ENCODE data around the gene ZNF593OS.

ZNF593OS gene

DNA sequence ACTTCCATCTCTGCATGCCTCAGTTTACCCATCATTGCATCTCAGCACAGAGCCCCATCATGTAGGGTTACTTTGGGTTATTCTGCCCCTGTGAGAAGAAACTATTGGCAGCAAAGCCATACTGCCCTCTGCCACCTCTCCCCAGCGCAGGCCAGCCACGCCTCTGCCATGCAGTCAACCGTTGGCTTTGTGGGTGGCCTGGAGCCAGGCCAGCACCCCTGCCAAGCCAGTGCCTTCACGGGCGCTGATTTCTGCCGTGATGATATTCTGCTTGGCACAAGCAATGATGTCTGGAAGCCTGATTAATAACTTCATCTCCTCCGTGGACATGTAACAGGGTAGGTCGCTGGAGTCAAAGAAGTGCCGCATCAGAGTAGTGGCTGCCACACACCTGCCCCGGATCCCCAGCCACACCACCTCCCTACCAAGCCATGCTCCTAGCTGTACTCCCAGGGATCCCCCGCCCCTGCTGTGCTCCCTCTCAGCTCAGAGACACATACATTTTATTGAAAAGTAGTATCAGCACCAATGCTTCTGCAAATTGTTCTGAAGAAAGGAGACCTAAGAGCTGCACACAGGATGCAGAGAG is 47.4 kb upstream of the ZNF593OS start:
- Histone ChIP-seq H2AFZ (ENCODE audit: low read length) (no peak overlapping the region), H3K36me3 (replicated peaks in 1 of 2; ENCODE audit: control insufficient read depth in 2 of 2, insufficient read depth in 2 of 2, low read length in 2 of 2) (no peaks in the 10 kb centered on the region), H3K27ac (replicated peaks; ENCODE audit: low read length) (no peak overlapping the region), H3K9me3 (replicated peaks in 1 of 2; ENCODE audit: control insufficient read depth in 2 of 2, insufficient read depth in 1 of 2, low read depth in 1 of 2, low read length in 2 of 2) (no peaks in the 10 kb centered on the region), H3K4me2 (ENCODE audit: insufficient read depth, low read length, poor library complexity, severe bottlenecking) (no peak overlapping the region), H3K27me3 (ENCODE audit: control insufficient read depth in 3 of 3, insufficient read depth in 3 of 3, low read depth in 1 of 3, low read length in 3 of 3) (peaks cover 0 to 31% (median 0%) of the 10 kb centered on the region in 3 experiments), H2BK5ac (ENCODE audit: low read length) (no peak overlapping the region), H3K4me1 (ENCODE audit: control insufficient read depth in 2 of 2, insufficient read depth in 1 of 2, low read depth in 1 of 2, low read length in 2 of 2) (peaks cover 7% of the 10 kb centered on the region in 2 donors), H3K14ac (ENCODE audit: low read length) (no peak overlapping the region), H3K4me3 (ENCODE audit: low read length in 2 of 2) (no peak overlapping the region), H2AK5ac (ENCODE audit: low read depth, low read length) (no peak overlapping the region), H2BK120ac (ENCODE audit: low read depth, low read length) (no peak overlapping the region), H4K91ac (ENCODE audit: low read depth, low read length, poor library complexity) (no peak overlapping the region), H3K18ac (ENCODE audit: low read length) (no peak overlapping the region), H3K79me1 (ENCODE audit: low read depth, low read length) (no peaks in the 10 kb centered on the region), H3K23ac (ENCODE audit: low read depth, low read length, poor library complexity) (peak overlapping the region; percentile 10), H2BK12ac (ENCODE audit: low read length) (no peak overlapping the region), H2BK15ac (ENCODE audit: low read length) (no peak overlapping the region), H3K9ac (ENCODE audit: low read depth, low read length, poor library complexity) (no peak overlapping the region), H3K4ac (ENCODE audit: low read length) (no peak overlapping the region), H4K8ac (ENCODE audit: low read depth, low read length) (peak overlapping the region; percentile 17)
- DNase-seq (ENCODE audit: low spot score): no peak
- no CpG with 5 or more reads among the region's 11 CpGs for WGBS, 2 donors (ENCODE audit: extremely low coverage in 2 of 2, insufficient read length in 2 of 2, insufficient replicate concordance in 1 of 2)

DNA sequence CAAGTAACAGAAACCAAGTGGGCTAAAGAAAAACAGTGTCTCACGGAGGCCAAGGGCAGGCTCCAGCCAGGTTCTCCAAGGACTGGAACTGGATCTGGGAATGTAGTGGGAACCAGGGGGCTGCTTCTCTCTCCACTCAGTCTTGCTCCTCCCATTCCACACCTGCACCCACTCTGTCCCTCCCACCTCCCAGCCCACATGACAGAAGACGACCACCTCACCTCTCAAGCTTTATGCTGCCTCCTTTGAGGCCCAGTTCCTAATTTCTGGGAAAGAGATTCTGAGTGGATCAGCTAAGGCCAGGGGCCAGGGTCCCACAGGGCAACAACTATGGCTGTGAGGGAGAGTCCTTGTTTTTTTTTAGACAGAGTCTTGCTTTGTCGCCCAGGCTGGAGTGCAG is 43.6 kb upstream of the ZNF593OS start:
- no CpG with 5 or more reads among the region's 3 CpGs for WGBS, 2 donors (ENCODE audit: extremely low coverage in 2 of 2, insufficient read length in 2 of 2, insufficient replicate concordance in 1 of 2)
- Histone ChIP-seq H3K79me1 (ENCODE audit: low read depth, low read length) (no peaks in the 10 kb centered on the region), H3K36me3 (replicated peaks in 1 of 2; ENCODE audit: control insufficient read depth in 2 of 2, insufficient read depth in 2 of 2, low read length in 2 of 2) (no peaks in the 10 kb centered on the region), H3K4me3 (ENCODE audit: low read length in 2 of 2) (no peak overlapping the region), H3K4me2 (ENCODE audit: insufficient read depth, low read length, poor library complexity, severe bottlenecking) (no peak overlapping the region), H3K4ac (ENCODE audit: low read length) (no peak overlapping the region), H2BK120ac (ENCODE audit: low read depth, low read length) (no peak overlapping the region), H2BK12ac (ENCODE audit: low read length) (no peak overlapping the region), H3K23ac (ENCODE audit: low read depth, low read length, poor library complexity) (no peak overlapping the region), H3K9ac (ENCODE audit: low read depth, low read length, poor library complexity) (no peak overlapping the region), H3K27me3 (ENCODE audit: control insufficient read depth in 3 of 3, insufficient read depth in 3 of 3, low read depth in 1 of 3, low read length in 3 of 3) (peaks cover 0 to 18% (median 0%) of the 10 kb centered on the region in 3 experiments), H4K8ac (ENCODE audit: low read depth, low read length) (no peak overlapping the region), H4K91ac (ENCODE audit: low read depth, low read length, poor library complexity) (no peak overlapping the region), H3K14ac (ENCODE audit: low read length) (no peak overlapping the region), H2BK5ac (ENCODE audit: low read length) (no peak overlapping the region), H3K27ac (replicated peaks; ENCODE audit: low read length) (no peak overlapping the region), H2BK15ac (ENCODE audit: low read length) (no peak overlapping the region), H3K18ac (ENCODE audit: low read length) (no peak overlapping the region), H3K9me3 (replicated peaks in 1 of 2; ENCODE audit: control insufficient read depth in 2 of 2, insufficient read depth in 1 of 2, low read depth in 1 of 2, low read length in 2 of 2) (no peaks in the 10 kb centered on the region), H3K4me1 (ENCODE audit: control insufficient read depth in 2 of 2, insufficient read depth in 1 of 2, low read depth in 1 of 2, low read length in 2 of 2) (peaks cover 3 to 4% of the 10 kb centered on the region in 2 donors), H2AFZ (ENCODE audit: low read length) (no peak overlapping the region), H2AK5ac (ENCODE audit: low read depth, low read length) (no peak overlapping the region)
- no peak for DNase-seq (ENCODE audit: low spot score)

DNA sequence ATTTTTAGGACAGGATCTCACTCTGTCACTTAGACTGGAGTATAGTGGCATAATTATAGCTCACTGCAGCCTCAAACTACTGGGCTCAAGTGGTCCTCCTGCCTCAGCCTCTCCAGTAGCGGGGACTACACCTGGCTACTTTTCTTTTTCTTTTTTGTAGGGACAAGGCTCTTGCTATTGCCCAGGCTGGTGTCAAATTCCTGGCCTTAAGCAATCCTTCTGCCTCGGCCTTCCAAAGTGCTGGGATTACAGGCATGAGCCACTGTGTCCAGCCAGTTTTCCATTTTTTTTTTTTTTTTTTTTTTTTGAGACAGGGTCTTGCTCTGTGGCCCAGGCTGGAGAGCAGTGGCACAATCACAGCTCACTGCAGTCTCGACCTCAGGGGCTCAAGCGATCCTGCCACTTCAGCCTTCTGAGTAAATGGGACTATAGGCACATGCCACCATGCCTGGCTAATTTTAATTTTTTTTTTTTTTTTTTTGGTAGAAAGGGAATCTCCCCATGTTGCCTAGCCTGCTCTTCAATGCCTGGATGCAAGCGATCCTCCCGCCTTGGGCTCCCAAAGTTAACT is 41.8 kb upstream of the ZNF593OS start:
- Histone ChIP-seq H4K8ac (ENCODE audit: low read depth, low read length) (no peak overlapping the region), H4K91ac (ENCODE audit: low read depth, low read length, poor library complexity) (no peak overlapping the region), H2BK5ac (ENCODE audit: low read length) (no peak overlapping the region), H2BK120ac (ENCODE audit: low read depth, low read length) (no peak overlapping the region), H2AK5ac (ENCODE audit: low read depth, low read length) (no peak overlapping the region), H3K4me2 (ENCODE audit: insufficient read depth, low read length, poor library complexity, severe bottlenecking) (no peak overlapping the region), H3K4me3 (ENCODE audit: low read length in 2 of 2) (no peak overlapping the region), H3K23ac (ENCODE audit: low read depth, low read length, poor library complexity) (no peak overlapping the region), H3K14ac (ENCODE audit: low read length) (no peak overlapping the region), H3K36me3 (replicated peaks in 1 of 2; ENCODE audit: control insufficient read depth in 2 of 2, insufficient read depth in 2 of 2, low read length in 2 of 2) (no peaks in the 10 kb centered on the region), H3K79me1 (ENCODE audit: low read depth, low read length) (no peaks in the 10 kb centered on the region), H3K4ac (ENCODE audit: low read length) (no peak overlapping the region), H3K9me3 (replicated peaks in 1 of 2; ENCODE audit: control insufficient read depth in 2 of 2, insufficient read depth in 1 of 2, low read depth in 1 of 2, low read length in 2 of 2) (no peaks in the 10 kb centered on the region), H3K27me3 (ENCODE audit: control insufficient read depth in 3 of 3, insufficient read depth in 3 of 3, low read depth in 1 of 3, low read length in 3 of 3) (peaks cover 0 to 18% (median 0%) of the 10 kb centered on the region in 3 experiments), H3K27ac (replicated peaks; ENCODE audit: low read length) (no peak overlapping the region), H2BK15ac (ENCODE audit: low read length) (no peak overlapping the region), H3K9ac (ENCODE audit: low read depth, low read length, poor library complexity) (no peak overlapping the region), H2AFZ (ENCODE audit: low read length) (no peak overlapping the region), H3K4me1 (ENCODE audit: control insufficient read depth in 2 of 2, insufficient read depth in 1 of 2, low read depth in 1 of 2, low read length in 2 of 2) (peaks cover 0 to 3% of the 10 kb centered on the region in 2 donors), H3K18ac (ENCODE audit: low read length) (no peak overlapping the region), H2BK12ac (ENCODE audit: low read length) (no peak overlapping the region)
- no CpG with 5 or more reads among the region's 6 CpGs for WGBS, 2 donors (ENCODE audit: extremely low coverage in 2 of 2, insufficient read length in 2 of 2, insufficient replicate concordance in 1 of 2)
- DNase-seq (ENCODE audit: low spot score): no peak

DNA sequence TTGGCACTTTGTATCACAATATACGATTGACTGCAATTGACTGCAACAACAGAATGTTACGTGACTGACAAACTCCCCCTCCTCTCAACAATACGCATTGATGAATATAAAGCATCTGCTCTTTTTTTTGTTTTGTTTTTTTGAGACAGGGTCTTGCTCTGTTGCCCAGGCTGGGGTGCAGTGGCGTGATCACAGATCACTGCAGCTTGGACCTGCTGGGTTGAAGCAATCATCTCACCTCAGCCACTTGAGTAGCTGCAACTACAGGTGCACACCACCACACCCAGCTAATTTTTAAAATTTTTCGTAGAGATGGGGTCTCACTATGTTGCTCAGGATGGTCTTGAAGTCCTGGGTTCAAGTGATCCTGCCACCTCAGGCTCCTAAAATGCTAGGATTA is 41.1 kb upstream of the ZNF593OS start:
- Histone ChIP-seq H2AK5ac (ENCODE audit: low read depth, low read length) (no peak overlapping the region), H4K8ac (ENCODE audit: low read depth, low read length) (no peak overlapping the region), H3K14ac (ENCODE audit: low read length) (no peak overlapping the region), H3K36me3 (replicated peaks in 1 of 2; ENCODE audit: control insufficient read depth in 2 of 2, insufficient read depth in 2 of 2, low read length in 2 of 2) (no peaks in the 10 kb centered on the region), H3K9me3 (replicated peaks in 1 of 2; ENCODE audit: control insufficient read depth in 2 of 2, insufficient read depth in 1 of 2, low read depth in 1 of 2, low read length in 2 of 2) (no peaks in the 10 kb centered on the region), H3K9ac (ENCODE audit: low read depth, low read length, poor library complexity) (no peak overlapping the region), H3K18ac (ENCODE audit: low read length) (no peak overlapping the region), H3K27me3 (ENCODE audit: control insufficient read depth in 3 of 3, insufficient read depth in 3 of 3, low read depth in 1 of 3, low read length in 3 of 3) (peaks cover 0 to 21% (median 0%) of the 10 kb centered on the region in 3 experiments), H3K4me2 (ENCODE audit: insufficient read depth, low read length, poor library complexity, severe bottlenecking) (no peak overlapping the region), H2BK12ac (ENCODE audit: low read length) (no peak overlapping the region), H3K79me1 (ENCODE audit: low read depth, low read length) (no peaks in the 10 kb centered on the region), H2BK5ac (ENCODE audit: low read length) (no peak overlapping the region), H4K91ac (ENCODE audit: low read depth, low read length, poor library complexity) (no peak overlapping the region), H2BK120ac (ENCODE audit: low read depth, low read length) (no peak overlapping the region), H2BK15ac (ENCODE audit: low read length) (no peak overlapping the region), H3K4ac (ENCODE audit: low read length) (no peak overlapping the region), H2AFZ (ENCODE audit: low read length) (no peak overlapping the region), H3K27ac (replicated peaks; ENCODE audit: low read length) (no peak overlapping the region), H3K4me3 (ENCODE audit: low read length in 2 of 2) (no peak overlapping the region), H3K4me1 (ENCODE audit: control insufficient read depth in 2 of 2, insufficient read depth in 1 of 2, low read depth in 1 of 2, low read length in 2 of 2) (peaks cover 0 to 3% of the 10 kb centered on the region in 2 donors), H3K23ac (ENCODE audit: low read depth, low read length, poor library complexity) (no peak overlapping the region)
- DNase-seq (ENCODE audit: low spot score): no peak
- no CpG with 5 or more reads among the region's 5 CpGs for WGBS, 2 donors (ENCODE audit: extremely low coverage in 2 of 2, insufficient read length in 2 of 2, insufficient replicate concordance in 1 of 2)
